H1 (cell line): Measurements from ENCODE around the gene OVCH1. TPM values are rescaled to one million over a fixed set of nuclear protein-coding genes. Genes with fewer than 3 reads are reported as not detected.

Experiments used
- CTCF ChIA-PET: fragments of 300-600 bp; sonication (Branson Sonifier 250); formaldehyde crosslinking; loops from one replicate; lab custom pipeline; 2021; ENCODE audit not compliant: partially characterized antibody; lab: Charles Lee
- POLR2A ChIA-PET: fragments of 300-600 bp; sonication (Branson Sonifier 250); formaldehyde crosslinking; loops from one replicate; lab custom pipeline; 2021; ENCODE audit warnings: inconsistent platforms; ENCODE audit not compliant: partially characterized antibody; lab: Charles Lee
- DNase-seq, 2 experiments: peaks; one replicate each; pipeline versions ENCODE4 v3.0.0 to v3.0.0-alpha.2; 2010 to 2022; ENCODE audit warnings: low spot score in 2 of 2, low read depth in 1 of 2, mixed read lengths in 1 of 2
- FAIRE-seq: peaks from 2 replicates; lab custom pipeline; 2011; peaks lifted over from hg19 to GRCh38; lab: Jason Lieb, UNC
- H2AFZ ChIP-seq: 2 replicates; pipeline ENCODE4 v1.8.1; 2012; ENCODE audit warnings: low read length, inconsistent platforms
- H2AK5ac ChIP-seq: 2 replicates; pipeline ENCODE4 v1.6.1; 2013; ENCODE audit warnings: low read depth, low read length
- H2BK120ac ChIP-seq: replicated peaks from 2 replicates; pipeline ENCODE3; 2013; ENCODE audit warnings: low read depth, low read length, inconsistent platforms
- H2BK12ac ChIP-seq: 2 replicates; pipeline ENCODE4 v1.6.1; 2013; ENCODE audit warnings: low read depth, low read length
- H2BK15ac ChIP-seq: 2 replicates; pipeline ENCODE4 v1.6.1; 2013; ENCODE audit warnings: low read length
- H2BK20ac ChIP-seq: 2 replicates; pipeline ENCODE4 v1.6.1; 2013; ENCODE audit warnings: low read length
- H2BK5ac ChIP-seq: 2 replicates; pipeline ENCODE4 v1.6.1; 2013; ENCODE audit warnings: low read depth, low read length
- H3K14ac ChIP-seq: 2 replicates; pipeline ENCODE4 v1.6.1; 2013; ENCODE audit warnings: inconsistent platforms; ENCODE audit not compliant: insufficient read length
- H3K18ac ChIP-seq: 2 replicates; pipeline ENCODE4 v1.6.1; 2013; ENCODE audit warnings: low read length; ENCODE audit errors: extremely low read depth
- H3K23ac ChIP-seq: 2 replicates; pipeline ENCODE4 v1.6.1; 2013; ENCODE audit warnings: inconsistent platforms; ENCODE audit not compliant: insufficient read length
- H3K23me2 ChIP-seq: 2 replicates; pipeline ENCODE4 v1.6.1; 2013; ENCODE audit warnings: low read depth, low read length
- H3K27ac ChIP-seq: 2 replicates; pipeline ENCODE4 v1.6.1; 2011; ENCODE audit warnings: low read depth, low read length, inconsistent platforms
- H3K27me3 ChIP-seq, 4 experiments: replicated peaks in 1 of 4; 1 replicate in 1 of 4; 2 replicates in 3 of 4; pipeline versions ENCODE4 v1.6.1 to v1.8.1; 2011 to 2013; ENCODE audit warnings: low read length in 3 of 4, mild to moderate bottlenecking in 3 of 4, inconsistent platforms in 2 of 4, mixed read lengths in 2 of 4, moderate library complexity in 1 of 4; ENCODE audit not compliant: control insufficient read depth in 3 of 4, insufficient read depth in 3 of 4; ENCODE audit errors: extremely low read depth in 1 of 4
- H3K36me3 ChIP-seq, 4 experiments: 2 replicates each; pipeline versions ENCODE4 v1.6.1 to v1.8.1; 2011 to 2013; ENCODE audit warnings: mild to moderate bottlenecking in 4 of 4, low read length in 3 of 4, moderate library complexity in 2 of 4, control low read depth in 1 of 4, inconsistent platforms in 1 of 4; ENCODE audit not compliant: insufficient read depth in 4 of 4, control insufficient read depth in 2 of 4
- H3K4ac ChIP-seq: replicated peaks from 2 replicates; pipeline ENCODE3; 2013; ENCODE audit warnings: low read length, low read depth, mixed read lengths, inconsistent platforms; ENCODE audit not compliant: insufficient read length
- H3K4me1 ChIP-seq, 4 experiments: replicated peaks in 1 of 4; 1 replicate in 1 of 4; 2 replicates in 3 of 4; pipeline versions ENCODE4 v1.6.1 to v1.8.1; 2011 to 2013; ENCODE audit warnings: low read length in 3 of 4, inconsistent platforms in 2 of 4, mixed read lengths in 1 of 4; ENCODE audit not compliant: insufficient read depth in 4 of 4, control insufficient read depth in 3 of 4
- H3K4me2 ChIP-seq, 2 experiments: 2 replicates each; pipeline versions ENCODE4 v1.6.1 to v1.8.1; 2011 to 2013; ENCODE audit warnings: low read depth in 2 of 2, low read length in 2 of 2, control low read depth in 1 of 2, inconsistent platforms in 1 of 2, mild to moderate bottlenecking in 1 of 2; ENCODE audit not compliant: insufficient read depth in 1 of 2
- H3K4me3 ChIP-seq, 4 experiments: fragments of 200-600, 300-600 bp in 1 of 4; sonication (generic), shearing (Covaris generic), sonication (Bioruptor Twin) in 1 of 4; 2 replicates each; pipeline versions ENCODE4 v1.5.1 to v1.8.1; 2011 to 2016; ENCODE audit warnings: low read length in 4 of 4, low read depth in 3 of 4, control low read depth in 2 of 4, inconsistent platforms in 2 of 4, mild to moderate bottlenecking in 2 of 4, mixed read lengths in 1 of 4, moderate library complexity in 1 of 4; ENCODE audit not compliant: insufficient read depth in 2 of 4; ENCODE audit errors: extremely low read depth in 1 of 4
- H3K56ac ChIP-seq: replicated peaks from 2 replicates; pipeline ENCODE3; 2013; ENCODE audit warnings: low read depth, mild to moderate bottlenecking, mixed read lengths, low read length, inconsistent platforms; ENCODE audit not compliant: insufficient read length
- H3K79me1 ChIP-seq: 2 replicates; pipeline ENCODE4 v1.6.1; 2013; ENCODE audit warnings: low read depth, low read length, control low read depth
- H3K79me2 ChIP-seq, 2 experiments: 2 replicates each; pipeline versions ENCODE4 v1.6.1 to v1.8.1; 2012 to 2013; ENCODE audit warnings: low read length in 2 of 2, mild to moderate bottlenecking in 2 of 2, inconsistent platforms in 1 of 2; ENCODE audit not compliant: insufficient read depth in 2 of 2, control insufficient read depth in 1 of 2
- H3K9ac ChIP-seq, 4 experiments: replicated peaks in 1 of 4; 1 replicate in 1 of 4; 2 replicates in 3 of 4; pipeline versions ENCODE4 v1.6.1 to v1.8.1; 2011 to 2013; ENCODE audit warnings: low read depth in 3 of 4, low read length in 3 of 4, control low read depth in 2 of 4, mild to moderate bottlenecking in 2 of 4, moderate library complexity in 2 of 4, inconsistent platforms in 1 of 4; ENCODE audit errors: extremely low read depth in 1 of 4
- H3K9me3 ChIP-seq, 2 experiments: 2 replicates each; pipeline versions ENCODE4 v1.6.1 to v1.8.1; 2012 to 2013; ENCODE audit warnings: mild to moderate bottlenecking in 2 of 2, moderate library complexity in 2 of 2, control low read depth in 1 of 2, inconsistent platforms in 1 of 2, low read depth in 1 of 2, low read length in 1 of 2, mixed read lengths in 1 of 2; ENCODE audit not compliant: insufficient read depth in 2 of 2
- H4K20me1 ChIP-seq, 2 experiments: replicated peaks in 1 of 2; 2 replicates each; pipeline versions ENCODE3 to v1.8.1; 2011 to 2013; ENCODE audit warnings: inconsistent platforms in 2 of 2, low read length in 2 of 2, mild to moderate bottlenecking in 1 of 2; ENCODE audit not compliant: insufficient read depth in 2 of 2, control insufficient read depth in 1 of 2
- H4K5ac ChIP-seq: 2 replicates; pipeline ENCODE4 v1.6.1; 2013; ENCODE audit warnings: low read length, low read depth, mixed read lengths, inconsistent platforms; ENCODE audit not compliant: insufficient read length
- H4K8ac ChIP-seq: 2 replicates; pipeline ENCODE4 v1.8.0; 2013; ENCODE audit warnings: mild to moderate bottlenecking, moderate library complexity, low read length, inconsistent platforms; ENCODE audit not compliant: insufficient read depth; ENCODE audit errors: extremely low read depth
- H4K91ac ChIP-seq: replicated peaks from 2 replicates; pipeline ENCODE3; 2013; ENCODE audit warnings: low read length, mixed read lengths, inconsistent platforms; ENCODE audit not compliant: insufficient read length
- CBX8 ChIP-seq: fragments of 300-800, 300-1000 bp; sonication (generic); IDR thresholded peaks from 2 replicates; pipeline ENCODE4 v1.7.1; 2016; ENCODE audit warnings: low read depth, low read length, borderline replicate concordance
- CEBPB ChIP-seq: IDR thresholded peaks from 2 replicates; pipeline ENCODE4 v1.6.1; 2012; ENCODE audit warnings: low read depth, low read length
- CREB1 ChIP-seq: IDR thresholded peaks from 2 replicates; pipeline ENCODE4 v1.6.1; 2012; ENCODE audit warnings: inconsistent platforms
- CTBP2 ChIP-seq: IDR thresholded peaks from 2 replicates; pipeline ENCODE4 v1.7.0; 2011; ENCODE audit warnings: borderline replicate concordance, mild to moderate bottlenecking, moderate library complexity, mixed read lengths, low read length; ENCODE audit not compliant: insufficient read depth, insufficient read length
- EZH2 ChIP-seq: fragments of 200-600 bp; sonication (generic); IDR thresholded peaks from 2 replicates; pipeline ENCODE4 v1.7.1; 2012; ENCODE audit warnings: low read depth, mild to moderate bottlenecking, moderate library complexity, low read length, inconsistent platforms; ENCODE audit not compliant: severe bottlenecking
- JUND ChIP-seq: IDR thresholded peaks from 2 replicates; pipeline ENCODE4 v1.6.1; 2011; ENCODE audit warnings: mild to moderate bottlenecking, improper control_type of control experiment, low read length
- KDM5A ChIP-seq: fragments of 200-600 bp; IDR thresholded peaks from 2 replicates; pipeline ENCODE4 v1.7.1; 2012; ENCODE audit warnings: mild to moderate bottlenecking, low read length, inconsistent platforms, mixed read lengths
- MAFK ChIP-seq: IDR thresholded peaks from 2 replicates; pipeline ENCODE4 v1.6.1; 2012; ENCODE audit warnings: low read depth, mild to moderate bottlenecking, improper control_type of control experiment, low read length
- POLR2A ChIP-seq, 2 experiments: IDR thresholded peaks; 1 replicate in 1 of 2; 2 replicates in 1 of 2; pipeline ENCODE4 v1.6.1; 2011; ENCODE audit warnings: low read depth in 2 of 2, low read length in 2 of 2, mild to moderate bottlenecking in 2 of 2; ENCODE audit errors: control extremely low read depth in 1 of 2
- RXRA ChIP-seq: IDR thresholded peaks from 2 replicates; pipeline ENCODE4 v1.6.1; 2011; ENCODE audit warnings: low read depth, mild to moderate bottlenecking, low read length, moderate library complexity; ENCODE audit not compliant: insufficient read depth
- SAP30 ChIP-seq: fragments of 300-600 bp; sonication (generic); IDR thresholded peaks from 2 replicates; pipeline ENCODE4 v1.7.1; 2012; ENCODE audit warnings: low read length, moderate library complexity, mild to moderate bottlenecking, inconsistent platforms; ENCODE audit not compliant: insufficient read depth, insufficient replicate concordance
- SP1 ChIP-seq: IDR thresholded peaks from 2 replicates; pipeline ENCODE4 v1.6.1; 2011; ENCODE audit warnings: low read depth, low read length
- SUZ12 ChIP-seq: fragments of 200-600 bp; sonication (generic); IDR thresholded peaks from 2 replicates; pipeline ENCODE4 v1.6.1; 2012; ENCODE audit warnings: mild to moderate bottlenecking, inconsistent platforms, low read length, moderate library complexity, mixed read lengths
- TBP ChIP-seq: IDR thresholded peaks from 2 replicates; pipeline ENCODE4 v1.6.1; 2011; ENCODE audit warnings: low read depth, low read length, improper control_type of control experiment
- TCF12 ChIP-seq: IDR thresholded peaks from 2 replicates; pipeline ENCODE4 v1.6.1; 2011; ENCODE audit warnings: low read depth, mild to moderate bottlenecking, low read length
- TEAD4 ChIP-seq: IDR thresholded peaks from 2 replicates; pipeline ENCODE4 v1.6.1; 2012; ENCODE audit warnings: low read depth, low read length, inconsistent platforms, mixed read lengths
- WGBS, 2 experiments: shearing (Covaris generic) in 1 of 2; methylation state at CpG; one replicate each; pipeline versions ENCODE4 v1.1.6 to v1.1.7; 2013 to 2015; ENCODE audit warnings: low lambda C conversion rate in 2 of 2, mixed read lengths in 2 of 2, inconsistent platforms in 1 of 2, low coverage in 1 of 2, missing lambda C conversion rate in 1 of 2; ENCODE audit not compliant: insufficient replicate concordance in 2 of 2, insufficient coverage in 1 of 2, insufficient read length in 1 of 2; ENCODE audit errors: extremely low coverage in 1 of 2, missing lambda C conversion rate in 1 of 2; 5-methylcytosine and 5-hydroxymethylcytosine counted together
- polyA plus RNA-seq, 7 experiments: library from polyadenylated mRNA; depleted of rRNA in 3 of 7; stranded (reverse) in 5 of 7; unstranded in 2 of 7; fragments of >200 nt in 5 of 7; fragments of 200-250 nt in 2 of 7; gene quantifications; 1 replicate in 5 of 7; 2 replicates in 1 of 7; 4 replicates in 1 of 7; pipeline versions ENCODE4 v1.2.1 to v1.2.3, GENCODE V29; 2011 to 2013; ENCODE audit warnings: missing spikeins in 2 of 7, mixed read lengths in 2 of 7
- total RNA-seq: library from RNA; stranded (reverse); fragmentation: NEBNext Ultra II Directional; extraction: Animal tissue kit (Norgen Biotek cat#: 25700); gene quantifications from 2 replicates; pipeline ENCODE4 v1.2.1, GENCODE V29; 2021

Gene OVCH1
- total and polyA plus RNA-seq, 2 of the 8 experiments (the other 6 are each of a cell fraction or from before 2014, with no cell fraction given): 0.07 TPM; not detected in 1

- Histone ChIP-seq H2BK15ac (no peak overlapping the region), H3K23ac (no peak overlapping the region), H4K8ac (no peak overlapping the region), H3K4me3 (no peak overlapping the region), H3K4ac (no peak overlapping the region), H2BK12ac (no peak overlapping the region), H2BK20ac (no peak overlapping the region), H3K79me2 (no peaks in the 10 kb centered on the region), H3K9ac (no peak overlapping the region), H3K4me1 (peaks cover 0 to 2% (median 0%) of the 10 kb centered on the region in 4 experiments; a peak in 1 of 7 replicates), H3K9me3 (no peaks in the 10 kb centered on the region), H3K79me1 (no peaks in the 10 kb centered on the region), H3K23me2 (no peaks in the 10 kb centered on the region), H4K5ac (no peak overlapping the region), H2AK5ac (no peak overlapping the region), H3K27me3 (no peaks in the 10 kb centered on the region), H3K18ac (no peak overlapping the region), H3K14ac (no peak overlapping the region), H4K20me1 (peaks cover 0 to 2% of the 10 kb centered on the region in 2 experiments), H3K27ac (no peak overlapping the region), H2BK5ac (no peak overlapping the region), H3K56ac (no peak overlapping the region), H2BK120ac (no peak overlapping the region), H3K4me2 (no peak overlapping the region), H3K36me3 (no peaks in the 10 kb centered on the region), H4K91ac (no peak overlapping the region), H2AFZ (no peak overlapping the region)
- FAIRE-seq (no peak), DNase-seq (no peak)
- WGBS, 2 experiments: 85% methylated on average over 4 of the region's 4 CpGs; no CpG with 5 or more reads in 1 of the 2 experiments
- CTCF ChIA-PET: interaction anchor here (0.7 to 2.6 kb wide), 3 partner anchors 11 to 372 kb away, joined by 3 to 14 read pairs (median 3); no protein-coding TSS in a partner anchor
- POLR2A ChIA-PET: no interaction called here
- TF ChIP-seq KDM5A (no peak), EZH2 (no peak), SP1 (no peak), RXRA (no peak), MAFK (no peak), TBP (no peak), SAP30 (no peak), JUND (no peak), TEAD4 (no peak), SUZ12 (no peak), POLR2A (IDR thresholded peaks at IDR 0.05; ENCODE audit: control extremely low read depth in 1 of 2, low read depth in 2 of 2, low read length in 2 of 2) (no peak), CEBPB (no peak), TCF12 (no peak), CBX8 (no peak), CREB1 (no peak), CTBP2 (no peak)
Observed at GRCh38 chr12:29530436-29530835, 33.0 kb upstream of the OVCH1 start.
